Calu3 (cell line): ENCODE results near the gene FAM117B. TPM values are rescaled to one million over a fixed set of nuclear protein-coding genes. Genes with fewer than 3 reads are reported as not detected.

Experiments used
- BruUV-seq: library from RNA; stranded (reverse); fragments of 400-500 nt; replicated peaks from 2 replicates; lab custom pipeline; 2021; lab: Mats Ljungman, UMichigan
- CTCF ChIA-PET: fragments of 300-600 bp; sonication (Branson Sonifier 250); formaldehyde crosslinking; loops from one replicate; lab custom pipeline; 2022; ENCODE audit warnings: antibody characterized with exemption; lab: Charles Lee
- DNase-seq: peaks from one replicate; pipeline ENCODE4 v3.0.0; 2022
- H3K27ac Mint-ChIP-seq: one replicate; pipeline ENCODE4 v1.8.0; 2022; ENCODE audit warnings: mixed read lengths; ENCODE audit not compliant: unreplicated experiment
- H3K27me3 Mint-ChIP-seq: one replicate; pipeline ENCODE4 v1.8.0; 2022; ENCODE audit warnings: mixed read lengths; ENCODE audit not compliant: unreplicated experiment
- H3K36me3 Mint-ChIP-seq: one replicate; pipeline ENCODE4 v1.8.0; 2022; ENCODE audit warnings: mild to moderate bottlenecking, moderate library complexity, mixed read lengths; ENCODE audit not compliant: insufficient read depth, unreplicated experiment
- H3K4me1 Mint-ChIP-seq: one replicate; pipeline ENCODE4 v1.8.0; 2022; ENCODE audit warnings: mild to moderate bottlenecking, low read depth, mixed read lengths; ENCODE audit not compliant: unreplicated experiment
- H3K4me3 Mint-ChIP-seq: one replicate; pipeline ENCODE4 v1.8.0; 2022; ENCODE audit warnings: mild to moderate bottlenecking, low read depth, moderate library complexity, mixed read lengths; ENCODE audit not compliant: unreplicated experiment
- H3K9me3 Mint-ChIP-seq: one replicate; pipeline ENCODE4 v1.8.0; 2022; ENCODE audit warnings: low read depth, mixed read lengths; ENCODE audit not compliant: unreplicated experiment
- CTCF ChIP-seq: fragments of 200-600 bp; IDR thresholded peaks from one replicate; pipeline ENCODE4 v1.8.0; 2022; ENCODE audit warnings: antibody characterized with exemption; ENCODE audit not compliant: unreplicated experiment
- intact Hi-C: fragments of 100-400 bp; cut with micrococcal nuclease; formaldehyde crosslinking; loops from one replicate; pipeline ENCODE4 v1.10.0; 2022; ENCODE audit not compliant: unreplicated experiment
- total RNA-seq: library from RNA; stranded (reverse); gene quantifications from 2 replicates; pipeline ENCODE4 v1.2.3, GENCODE V29; 2022

The FAM117B gene
- total RNA-seq, 1 experiment from 2014 or later, result 7.5 TPM

DNA sequence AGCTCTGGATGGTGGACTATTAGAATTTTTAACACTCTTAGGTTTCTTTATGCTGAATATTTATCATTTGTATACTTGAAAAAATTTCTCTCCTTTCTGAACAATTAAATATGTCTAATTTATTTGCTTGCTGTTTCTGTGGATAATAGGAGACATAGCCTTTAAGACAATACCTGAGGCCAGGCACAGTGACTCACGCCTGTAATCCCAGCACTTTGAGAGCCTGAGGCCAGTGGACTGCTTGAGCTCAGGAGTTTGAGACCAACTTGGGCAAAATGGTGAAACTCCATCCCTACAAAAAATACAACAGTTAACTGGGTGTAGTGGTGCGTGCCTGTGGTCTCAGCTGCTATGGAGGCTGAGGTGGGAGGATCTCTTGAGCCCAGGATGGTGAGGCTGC, 54.7 kb downstream of the FAM117B start:
- intact Hi-C loops, result no loop called here
- H3K4me3 Mint-ChIP-seq, result no peak overlapping the region

GRCh38 chr2:202689898-202690297, 55.1 kb downstream of the FAM117B start:
- Mint-ChIP-seq H3K9me3 (no peaks in the 10 kb centered on the region), H3K36me3 (no peaks in the 10 kb centered on the region), H3K27ac (no peak overlapping the region), H3K27me3 (no peaks in the 10 kb centered on the region), H3K4me1 (peaks cover 19% of the 10 kb centered on the region), H3K4me3 (no peak overlapping the region)
- intact Hi-C loops, result no loop called here
- CTCF ChIA-PET, result no interaction called here
- no peak for TF ChIP-seq CTCF
- DNase-seq, result no peak
- BruUV-seq, result no TSS peak

More for the DNA sequence above, 54.7 kb downstream of the FAM117B start:
- Mint-ChIP-seq H3K9me3 (no peaks in the 10 kb centered on the region), H3K27ac (no peak overlapping the region), H3K4me1 (peaks cover 19% of the 10 kb centered on the region), H3K27me3 (no peaks in the 10 kb centered on the region), H3K36me3 (no peaks in the 10 kb centered on the region)
- TF ChIP-seq CTCF, result no peak
- no TSS peak for BruUV-seq
- CTCF ChIA-PET, result no interaction called here
- DNase-seq, result no peak

- TF ChIP-seq CTCF, result no peak
- no peak overlapping the region for H3K4me3 Mint-ChIP-seq
- CTCF ChIA-PET, result no interaction called here
- no peaks in the 10 kb centered on the region for H3K27me3 Mint-ChIP-seq
- H3K27ac Mint-ChIP-seq, result no peak overlapping the region
- no peak for DNase-seq
- BruUV-seq, result no TSS peak
- H3K4me1 Mint-ChIP-seq, result peaks cover 19% of the 10 kb centered on the region
- H3K9me3 Mint-ChIP-seq, result no peaks in the 10 kb centered on the region
- H3K36me3 Mint-ChIP-seq, result no peaks in the 10 kb centered on the region
- intact Hi-C loops, result no loop called here
Measured at GRCh38 chr2:202690321-202690900, 55.6 kb downstream of the FAM117B start.

DNA sequence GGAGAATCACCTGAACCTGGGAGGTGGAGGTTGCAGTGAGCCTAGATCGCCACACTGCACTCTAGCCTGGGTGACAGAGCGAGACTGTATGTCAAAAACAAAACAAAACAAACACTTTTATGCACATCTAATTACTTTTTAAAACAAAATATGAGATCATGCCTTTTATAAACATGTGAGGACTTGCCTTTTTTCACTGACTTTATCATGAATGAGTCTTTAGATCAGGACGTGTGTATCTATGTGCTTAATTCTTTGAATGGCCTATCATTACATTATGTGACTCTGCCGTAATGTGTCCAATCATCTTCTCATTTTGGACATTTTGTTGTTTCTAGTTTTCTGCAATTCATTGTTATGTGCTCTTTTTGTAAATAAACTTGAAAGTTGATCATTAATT, 58.7 kb downstream of the FAM117B start:
- no peak for DNase-seq
- no peak for TF ChIP-seq CTCF
- intact Hi-C loops, result no loop called here
- BruUV-seq, result no TSS peak
- no peaks in the 10 kb centered on the region for H3K9me3 Mint-ChIP-seq
- no peak overlapping the region for H3K4me3 Mint-ChIP-seq
- peaks cover 8% of the 10 kb centered on the region for H3K4me1 Mint-ChIP-seq
- no peaks in the 10 kb centered on the region for H3K27me3 Mint-ChIP-seq
- H3K27ac Mint-ChIP-seq, result no peak overlapping the region
- peaks cover 5% of the 10 kb centered on the region for H3K36me3 Mint-ChIP-seq
- CTCF ChIA-PET, result no interaction called here
